HK-2 (cell line): ENCODE results near the gene UBTFL1.
"Not testable (repeated sequence)": the region's sequence is repeated elsewhere in the genome, so short reads cannot be mapped to it uniquely, and the experiment has no call there.

ENCODE experiments used
- DNase-seq: peaks from one replicate; pipeline ENCODE4 v3.0.0-alpha.2; 2018; ENCODE audit not compliant: unreplicated experiment

Gene UBTFL1, protein sequence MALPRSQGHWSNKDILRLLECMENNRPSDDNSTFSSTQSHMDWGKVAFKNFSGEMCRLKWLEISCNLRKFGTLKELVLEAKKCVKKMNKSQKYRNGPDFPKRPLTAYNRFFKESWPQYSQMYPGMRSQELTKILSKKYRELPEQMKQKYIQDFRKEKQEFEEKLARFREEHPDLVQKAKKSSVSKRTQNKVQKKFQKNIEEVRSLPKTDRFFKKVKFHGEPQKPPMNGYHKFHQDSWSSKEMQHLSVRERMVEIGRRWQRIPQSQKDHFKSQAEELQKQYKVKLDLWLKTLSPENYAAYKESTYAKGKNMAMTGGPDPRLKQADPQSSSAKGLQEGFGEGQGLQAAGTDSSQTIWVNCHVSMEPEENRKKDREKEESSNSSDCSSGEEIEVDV

GRCh38 chr11:90085650-90086049 is at the start of gene UBTFL1:
Gene UBTFL1 (plus strand): TSS chr11:90085950. CDS start chr11:90085950, 0 bp downstream.
- not testable (repeated sequence) for DNase-seq

DNA sequence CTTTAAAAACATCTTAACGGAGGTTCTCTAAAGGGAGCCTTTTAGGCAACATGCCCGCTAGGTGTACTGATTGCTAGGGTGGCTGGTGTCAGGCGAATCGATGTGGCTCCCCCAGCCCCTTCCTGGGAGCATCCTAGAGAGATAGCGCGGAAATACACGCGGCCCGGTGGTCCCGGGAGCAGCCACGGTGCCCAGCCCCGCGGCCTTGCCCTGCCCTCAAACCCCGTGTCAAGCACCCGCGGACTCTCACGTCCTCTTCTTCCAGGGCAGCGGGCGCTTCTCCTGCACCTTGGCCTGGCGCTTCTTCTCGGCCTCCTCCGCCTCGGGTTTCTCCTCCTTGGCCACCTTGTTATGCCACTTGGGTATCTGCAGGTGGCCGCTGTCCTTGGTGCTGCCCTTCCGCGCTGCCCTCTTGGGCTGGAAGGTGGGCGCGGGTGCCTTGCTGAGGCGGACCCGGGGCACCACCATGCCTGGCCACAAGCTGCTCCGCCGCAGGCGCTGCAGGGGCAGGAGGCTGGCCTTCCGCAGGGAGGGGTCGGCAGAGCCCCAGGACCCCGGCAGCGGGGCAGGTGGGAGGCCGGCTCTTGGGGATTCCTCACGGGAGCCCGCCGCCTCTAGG is 34.0 kb upstream of the UBTFL1 start:
- DNase-seq: not testable (repeated sequence)

DNA sequence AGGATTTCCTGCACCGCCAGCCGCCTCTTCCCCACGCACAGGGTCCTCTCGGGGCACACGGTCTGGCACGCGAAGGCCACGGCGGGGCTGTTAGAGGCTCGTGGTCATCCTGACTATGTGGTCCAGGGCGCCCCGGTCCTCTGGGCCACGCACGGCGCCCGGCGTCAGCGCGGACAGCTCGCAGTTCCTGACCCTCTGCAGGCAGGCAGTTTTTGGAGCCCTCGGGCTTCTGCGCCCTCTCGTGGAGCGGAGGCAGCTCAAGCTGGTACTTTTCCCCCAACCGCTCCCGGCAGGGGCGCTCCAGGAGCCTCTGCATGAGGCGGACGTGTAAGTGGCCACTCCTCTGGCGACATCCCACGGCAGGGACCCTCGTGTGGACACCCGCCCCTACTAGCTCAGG is 33.4 kb upstream of the UBTFL1 start:
- not testable (repeated sequence) for DNase-seq

DNA sequence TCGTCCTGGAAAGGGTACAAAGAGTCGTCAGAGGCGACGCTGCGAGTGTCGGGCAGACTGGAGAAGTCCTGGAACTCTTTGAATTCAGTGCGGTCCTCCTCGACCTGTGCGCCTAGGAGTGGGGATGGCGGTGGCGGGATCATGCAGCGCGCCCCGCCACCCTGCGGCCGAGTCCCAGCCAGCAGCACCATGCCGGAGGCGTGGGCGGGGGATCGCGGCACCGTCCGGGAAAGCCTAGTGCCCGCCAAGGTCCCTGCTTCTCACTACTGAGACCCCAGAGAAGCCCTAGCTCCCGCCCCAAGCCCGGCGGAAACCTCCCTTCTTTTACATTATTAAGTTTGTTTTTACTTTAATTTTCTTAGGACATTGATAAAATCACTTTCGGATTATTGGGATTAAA is 32.2 kb upstream of the UBTFL1 start:
- not testable (repeated sequence) for DNase-seq

- DNase-seq: not testable (repeated sequence)
These were observed 3.0 kb downstream of the UBTFL1 start for GRCh38 chr11:90088731-90089130.

- DNase-seq: not testable (repeated sequence)
These were observed 9.6 kb downstream of the UBTFL1 start for GRCh38 chr11:90095230-90095924.

DNA sequence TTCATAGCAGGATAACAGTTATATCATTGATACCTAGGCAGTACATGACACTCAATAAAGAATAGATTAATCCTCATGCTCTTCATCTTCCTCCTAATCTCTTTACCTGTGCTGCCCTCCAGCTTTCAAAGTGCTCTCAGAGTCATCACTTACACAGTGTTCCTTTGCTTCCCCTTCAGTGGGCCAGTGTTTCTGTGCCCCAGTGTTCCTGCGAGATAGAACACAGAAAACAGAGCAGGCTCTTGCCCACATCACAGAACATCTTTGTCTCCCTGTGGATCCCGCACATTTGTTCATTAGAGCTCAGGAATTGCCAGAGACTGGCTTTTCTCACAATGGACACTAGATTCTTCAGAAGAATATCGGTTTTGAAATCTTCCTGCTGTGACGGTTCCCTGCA is 12.5 kb downstream of the UBTFL1 start:
- not testable (repeated sequence) for DNase-seq

GRCh38 chr11:90100431-90100830 is 14.7 kb downstream of the UBTFL1 start:
- no peak for DNase-seq

- no peak for DNase-seq
These were observed 27.8 kb downstream of the UBTFL1 start for GRCh38 chr11:90113541-90113940.

DNA sequence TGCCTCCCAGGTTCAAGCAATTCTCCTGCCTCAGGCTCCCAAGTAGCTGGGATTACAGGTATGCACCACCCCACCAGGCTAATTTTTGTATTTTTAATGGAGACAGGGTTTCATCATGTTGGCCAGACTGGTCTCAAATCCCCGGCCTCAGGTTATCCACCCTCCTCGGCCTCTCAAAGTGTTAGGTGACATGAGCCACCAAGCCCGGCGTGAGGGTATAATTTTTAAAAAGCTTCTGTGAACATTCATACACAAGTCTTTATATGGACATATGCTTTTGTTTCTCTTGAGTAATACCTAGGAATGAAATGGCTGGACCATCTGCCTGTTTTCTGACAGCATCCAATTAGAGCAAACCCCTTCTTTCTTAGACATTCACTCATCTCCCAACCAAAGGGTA is 34.4 kb downstream of the UBTFL1 start:
- no peak for DNase-seq

DNA sequence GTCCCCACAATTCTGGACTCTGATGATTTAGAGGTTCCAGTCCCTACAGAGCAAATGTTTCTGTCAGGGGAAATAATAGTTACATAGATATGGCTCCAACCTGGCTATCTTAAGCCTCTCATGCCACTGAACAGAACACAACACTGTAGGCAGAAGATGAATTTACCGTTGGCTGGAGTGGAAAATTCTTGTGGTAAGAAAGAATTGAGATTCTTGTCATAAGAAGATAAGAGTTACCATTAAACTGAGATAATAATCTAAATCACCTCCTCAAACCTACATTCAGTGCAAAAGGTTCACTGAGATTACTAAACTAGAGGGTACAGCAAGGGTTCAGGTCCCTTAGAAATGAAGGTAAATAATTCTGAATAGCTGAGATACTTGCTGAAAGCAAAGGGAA is 38.6 kb downstream of the UBTFL1 start:
- no peak for DNase-seq

- DNase-seq: no peak
These were observed 39.2 kb downstream of the UBTFL1 start for GRCh38 chr11:90124946-90125345.

DNA sequence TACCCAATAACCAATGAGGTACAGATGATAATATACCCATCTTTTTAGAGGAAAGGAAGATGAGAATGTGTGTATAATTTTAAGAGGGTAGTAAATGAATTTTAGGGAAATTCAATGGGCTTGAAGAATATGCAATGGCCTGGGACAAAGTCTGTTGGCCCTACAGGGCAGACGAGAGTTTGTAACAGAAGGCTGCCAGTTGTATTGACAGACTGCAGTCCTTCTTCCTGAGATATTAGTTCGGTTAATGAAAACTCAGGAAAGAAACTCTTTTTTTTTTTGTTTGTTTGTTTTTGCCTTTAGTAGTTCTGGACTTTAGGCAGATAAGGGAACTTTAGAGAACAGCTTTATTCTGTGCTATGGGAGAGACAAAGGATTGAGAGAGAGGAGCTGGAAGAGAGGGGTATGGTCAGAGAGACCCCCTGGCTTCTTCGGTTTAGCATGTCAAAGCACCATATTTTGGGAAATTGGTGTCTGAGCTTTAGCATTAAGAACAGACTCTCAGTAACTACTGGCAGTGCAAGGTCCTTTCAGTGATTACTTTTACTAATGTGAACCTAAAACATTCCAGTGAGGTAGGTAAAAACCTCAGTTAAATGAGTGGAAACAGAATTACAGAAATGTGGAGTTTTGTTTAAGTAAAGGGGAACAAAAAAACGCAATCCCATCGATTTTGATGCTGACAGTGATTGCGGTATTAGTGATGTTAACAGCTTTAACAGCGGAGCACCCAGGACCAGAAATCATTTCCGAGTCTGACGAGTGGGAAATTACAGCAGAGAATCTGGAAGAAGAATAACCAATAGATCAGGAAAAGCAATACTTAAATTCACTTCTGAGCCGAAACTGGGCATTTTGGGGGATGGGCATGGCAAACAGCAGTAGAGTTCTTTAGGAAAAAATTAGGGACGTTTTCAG is 48.1 kb downstream of the UBTFL1 start:
- no peak for DNase-seq

GRCh38 chr11:90134478-90135003 is 48.8 kb downstream of the UBTFL1 start, which contains the start of gene NAALAD2:
Gene NAALAD2 (plus strand): TSS chr11:90134663. CDS start chr11:90134759, 96 bp downstream.
- DNase-seq: no peak

DNA sequence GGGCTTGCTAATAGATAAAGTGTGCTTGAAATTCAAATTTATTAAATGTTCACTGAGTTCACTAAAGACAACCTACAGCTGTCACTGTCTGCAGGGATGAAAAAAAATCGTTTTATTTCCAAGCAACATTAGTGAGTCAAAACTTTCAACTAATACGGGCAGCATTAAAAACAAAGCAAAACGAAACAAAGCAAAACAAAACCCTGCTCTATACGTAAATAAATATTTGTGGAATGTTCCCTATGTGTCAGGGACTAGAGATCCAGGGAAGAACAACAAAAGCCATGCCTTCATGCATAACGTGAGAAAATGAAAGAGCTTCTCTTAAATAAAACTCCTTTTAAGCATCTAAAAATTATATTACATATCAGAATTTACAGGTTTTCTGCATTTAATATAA is 49.3 kb downstream of the UBTFL1 start:
- DNase-seq: no peak
